ENCODE measurements around the gene ARHGAP6.

The ARHGAP6 gene

GRCh38 chrX:11567528-11568220 is 98.0 kb downstream of the ARHGAP6 start:
- TF ChIP-seq, protein P1, sequence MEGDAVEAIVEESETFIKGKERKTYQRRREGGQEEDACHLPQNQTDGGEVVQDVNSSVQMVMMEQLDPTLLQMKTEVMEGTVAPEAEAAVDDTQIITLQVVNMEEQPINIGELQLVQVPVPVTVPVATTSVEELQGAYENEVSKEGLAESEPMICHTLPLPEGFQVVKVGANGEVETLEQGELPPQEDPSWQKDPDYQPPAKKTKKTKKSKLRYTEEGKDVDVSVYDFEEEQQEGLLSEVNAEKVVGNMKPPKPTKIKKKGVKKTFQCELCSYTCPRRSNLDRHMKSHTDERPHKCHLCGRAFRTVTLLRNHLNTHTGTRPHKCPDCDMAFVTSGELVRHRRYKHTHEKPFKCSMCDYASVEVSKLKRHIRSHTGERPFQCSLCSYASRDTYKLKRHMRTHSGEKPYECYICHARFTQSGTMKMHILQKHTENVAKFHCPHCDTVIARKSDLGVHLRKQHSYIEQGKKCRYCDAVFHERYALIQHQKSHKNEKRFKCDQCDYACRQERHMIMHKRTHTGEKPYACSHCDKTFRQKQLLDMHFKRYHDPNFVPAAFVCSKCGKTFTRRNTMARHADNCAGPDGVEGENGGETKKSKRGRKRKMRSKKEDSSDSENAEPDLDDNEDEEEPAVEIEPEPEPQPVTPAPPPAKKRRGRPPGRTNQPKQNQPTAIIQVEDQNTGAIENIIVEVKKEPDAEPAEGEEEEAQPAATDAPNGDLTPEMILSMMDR (conservative IDR thresholded peaks at IDR 0.05; ENCODE audit: low read depth, low read length), result no peak
- Histone ChIP-seq H2AFZ (ENCODE audit: low read depth) (no peak overlapping the region), H3K9ac (no peak overlapping the region), H3K36me3 (ENCODE audit: insufficient read depth) (no peaks in the 10 kb centered on the region), H3K4me3 (IDR thresholded peaks at IDR 0.05; ENCODE audit: insufficient read depth, low read depth, low read length) (no peak overlapping the region), H3K27ac (no peak overlapping the region), H4K20me1 (ENCODE audit: insufficient read depth) (no peaks in the 10 kb centered on the region), H3K27me3 (ENCODE audit: insufficient read depth, low read depth) (no peaks in the 10 kb centered on the region), H3K4me2 (no peak overlapping the region), H3K4me1 (ENCODE audit: low read depth, poor library complexity, severe bottlenecking) (no peaks in the 10 kb centered on the region), H3K79me2 (ENCODE audit: insufficient read depth, low read depth) (no peaks in the 10 kb centered on the region)

GRCh38 chrX:11566789-11567188 is 98.9 kb downstream of the ARHGAP6 start:
- no peaks in the 10 kb centered on the region for H4K20me1 ChIP-seq (ENCODE audit: insufficient read depth)
- H3K4me1 ChIP-seq (ENCODE audit: low read depth, poor library complexity, severe bottlenecking), result no peaks in the 10 kb centered on the region
- no peaks in the 10 kb centered on the region for H3K27me3 ChIP-seq (ENCODE audit: insufficient read depth, low read depth)
- TF ChIP-seq, protein P1 (conservative IDR thresholded peaks at IDR 0.05; ENCODE audit: low read depth, low read length), result no peak
- H2AFZ ChIP-seq (ENCODE audit: low read depth), result no peak overlapping the region
- no peak overlapping the region for H3K27ac ChIP-seq
- H3K9ac ChIP-seq, result no peak overlapping the region
- H3K4me3 ChIP-seq (IDR thresholded peaks at IDR 0.05; ENCODE audit: insufficient read depth, low read depth, low read length), result no peak overlapping the region
- no peak overlapping the region for H3K4me2 ChIP-seq
- no peaks in the 10 kb centered on the region for H3K36me3 ChIP-seq (ENCODE audit: insufficient read depth)
- H3K79me2 ChIP-seq (ENCODE audit: insufficient read depth, low read depth), result no peaks in the 10 kb centered on the region

DNA sequence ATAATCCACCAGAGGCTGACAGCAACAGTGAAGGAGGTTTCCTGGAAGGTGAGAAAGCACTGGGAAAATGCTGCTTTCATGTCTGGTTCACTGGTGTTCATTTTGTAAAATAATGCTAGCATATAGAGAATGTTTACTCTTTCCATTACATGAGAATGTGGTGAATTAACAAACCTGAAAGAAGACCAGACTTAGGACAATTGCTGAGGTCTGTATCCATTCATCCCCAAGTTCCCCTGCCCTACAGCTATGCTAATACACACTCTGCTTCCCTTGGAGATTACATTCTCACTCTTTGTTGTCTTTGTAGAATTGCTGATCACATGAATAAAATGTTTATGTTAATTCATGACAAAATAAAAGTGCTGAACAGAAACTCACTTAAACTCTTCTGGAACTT is 99.5 kb downstream of the ARHGAP6 start:
- TF ChIP-seq, protein P1 (conservative IDR thresholded peaks at IDR 0.05; ENCODE audit: low read depth, low read length), result no peak
- Histone ChIP-seq H4K20me1 (ENCODE audit: insufficient read depth) (no peaks in the 10 kb centered on the region), H3K4me1 (ENCODE audit: low read depth, poor library complexity, severe bottlenecking) (no peaks in the 10 kb centered on the region), H3K9ac (no peak overlapping the region), H3K4me2 (no peak overlapping the region), H3K27me3 (ENCODE audit: insufficient read depth, low read depth) (no peaks in the 10 kb centered on the region), H3K27ac (no peak overlapping the region), H3K79me2 (ENCODE audit: insufficient read depth, low read depth) (no peaks in the 10 kb centered on the region), H2AFZ (ENCODE audit: low read depth) (no peak overlapping the region), H3K4me3 (IDR thresholded peaks at IDR 0.05; ENCODE audit: insufficient read depth, low read depth, low read length) (no peak overlapping the region), H3K36me3 (ENCODE audit: insufficient read depth) (no peaks in the 10 kb centered on the region)

- H3K9ac ChIP-seq, result no peak overlapping the region
- no peak overlapping the region for H2AFZ ChIP-seq (ENCODE audit: low read depth)
- H3K79me2 ChIP-seq (ENCODE audit: insufficient read depth, low read depth), result no peaks in the 10 kb centered on the region
- H3K27ac ChIP-seq, result no peak overlapping the region
- no peaks in the 10 kb centered on the region for H3K4me1 ChIP-seq (ENCODE audit: low read depth, poor library complexity, severe bottlenecking)
- TF ChIP-seq, protein P1 (conservative IDR thresholded peaks at IDR 0.05; ENCODE audit: low read depth, low read length), result no peak
- H3K4me3 ChIP-seq (IDR thresholded peaks at IDR 0.05; ENCODE audit: insufficient read depth, low read depth, low read length), result no peak overlapping the region
- no peaks in the 10 kb centered on the region for H3K27me3 ChIP-seq (ENCODE audit: insufficient read depth, low read depth)
- no peaks in the 10 kb centered on the region for H4K20me1 ChIP-seq (ENCODE audit: insufficient read depth)
- H3K36me3 ChIP-seq (ENCODE audit: insufficient read depth), result no peaks in the 10 kb centered on the region
- H3K4me2 ChIP-seq, result no peak overlapping the region
Observed at GRCh38 chrX:11564546-11564945, 101.2 kb downstream of the ARHGAP6 start.
